Activated T-helper 17 cell treated with anti-CD3 and anti-CD28 coated beads, Interleukin-2, amount 50 U/mL, for 72 hours (primary cell): Measurements from ENCODE around the gene COMMD8. TPM values are rescaled to one million over a fixed set of nuclear protein-coding genes. Genes with fewer than 3 reads are reported as not detected.
A peak's percentile ranks its signal among the peaks of the same experiment; 100 is the strongest.

Source experiments
- ATAC-seq: fragments of 150-1000 bp; cut with Tn5 transposase; replicated peaks from 2 replicates; pipeline ENCODE4 v1.10.0; 2021; ENCODE audit warnings: mild to moderate bottlenecking, moderate library complexity
- H3K27ac Mint-ChIP-seq: one replicate; pipeline ENCODE4 v1.8.0; 2022; ENCODE audit warnings: mixed read lengths
- H3K27me3 Mint-ChIP-seq: one replicate; pipeline ENCODE4 v1.8.0; 2022; ENCODE audit warnings: mixed read lengths
- H3K36me3 Mint-ChIP-seq: one replicate; pipeline ENCODE4 v1.8.0; 2022; ENCODE audit warnings: low read depth, mild to moderate bottlenecking, mixed read lengths
- H3K4me1 Mint-ChIP-seq: one replicate; pipeline ENCODE4 v1.8.0; 2022; ENCODE audit warnings: mixed read lengths
- H3K4me3 Mint-ChIP-seq: one replicate; pipeline ENCODE4 v1.8.0; 2022; ENCODE audit warnings: mild to moderate bottlenecking, mixed read lengths
- H3K9me3 Mint-ChIP-seq: one replicate; pipeline ENCODE4 v1.8.0; 2022; ENCODE audit warnings: mixed read lengths
- total RNA-seq, 2 donors: library from RNA; stranded (reverse); gene quantifications; one replicate each; pipeline ENCODE4 v1.2.3, GENCODE V29; 2022

The COMMD8 gene
- total RNA-seq, 2 donors from 2014 or later, result 16.1 to 27.0 TPM

- peak within 1 kb of the TSS; percentile 97 for H3K4me3 Mint-ChIP-seq
- H3K27ac Mint-ChIP-seq, result peak within 1 kb of the TSS; percentile 92
- H3K4me1 Mint-ChIP-seq, result peaks cover 9% of the 10 kb centered on the region
- peak; percentile 99 for ATAC-seq
- no peaks in the 10 kb centered on the region for H3K27me3 Mint-ChIP-seq
- no peaks in the 10 kb centered on the region for H3K36me3 Mint-ChIP-seq
- H3K9me3 Mint-ChIP-seq, result no peaks in the 10 kb centered on the region
Observed at GRCh38 chr4:47485047-47485692, 21.7 kb upstream of the COMMD8 start, which contains the start of gene ATP10D. ATP10D (plus strand) TSS chr4:47485275; CDS start chr4:47512541, 27,266 bp downstream.

DNA sequence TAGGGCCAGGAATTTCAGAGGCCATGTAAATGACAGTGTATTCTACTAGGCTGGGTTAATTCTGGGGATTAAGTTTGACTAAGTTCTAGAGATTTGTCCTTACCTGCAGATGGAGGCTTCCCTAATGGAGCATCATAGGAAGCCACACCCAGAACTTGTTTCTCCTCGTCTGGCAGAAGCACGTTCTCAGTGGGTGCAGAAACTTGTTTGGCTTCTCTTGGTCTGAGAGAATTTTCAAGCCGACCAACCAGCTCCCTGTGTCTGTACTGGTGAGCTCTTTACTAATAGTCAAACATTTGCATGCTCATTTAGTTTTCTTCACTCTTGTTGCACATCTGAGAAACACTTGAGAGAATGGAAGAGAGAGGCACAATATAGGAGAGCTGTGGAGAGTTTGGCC, 20.7 kb upstream of the COMMD8 start:
- H3K4me3 Mint-ChIP-seq, result peak overlapping the region; percentile 97
- H3K36me3 Mint-ChIP-seq, result no peaks in the 10 kb centered on the region
- H3K9me3 Mint-ChIP-seq, result no peaks in the 10 kb centered on the region
- no peaks in the 10 kb centered on the region for H3K27me3 Mint-ChIP-seq
- peaks cover 9% of the 10 kb centered on the region for H3K4me1 Mint-ChIP-seq
- peak overlapping the region; percentile 92 for H3K27ac Mint-ChIP-seq
- no peak for ATAC-seq

GRCh38 chr4:47483745-47484144, 20.2 kb upstream of the COMMD8 start:
- Mint-ChIP-seq H3K27me3 (peaks cover 3% of the 10 kb centered on the region), H3K4me3 (peak overlapping the region; percentile 97), H3K27ac (no peak overlapping the region), H3K9me3 (no peaks in the 10 kb centered on the region), H3K4me1 (peaks cover 9% of the 10 kb centered on the region), H3K36me3 (no peaks in the 10 kb centered on the region)
- ATAC-seq, result no peak

GRCh38 chr4:47482326-47482725, 18.8 kb upstream of the COMMD8 start:
- Mint-ChIP-seq H3K4me3 (no peak overlapping the region), H3K36me3 (no peaks in the 10 kb centered on the region), H3K27me3 (peaks cover 6% of the 10 kb centered on the region), H3K4me1 (peaks cover 9% of the 10 kb centered on the region), H3K27ac (no peak overlapping the region), H3K9me3 (no peaks in the 10 kb centered on the region)
- no peak for ATAC-seq

DNA sequence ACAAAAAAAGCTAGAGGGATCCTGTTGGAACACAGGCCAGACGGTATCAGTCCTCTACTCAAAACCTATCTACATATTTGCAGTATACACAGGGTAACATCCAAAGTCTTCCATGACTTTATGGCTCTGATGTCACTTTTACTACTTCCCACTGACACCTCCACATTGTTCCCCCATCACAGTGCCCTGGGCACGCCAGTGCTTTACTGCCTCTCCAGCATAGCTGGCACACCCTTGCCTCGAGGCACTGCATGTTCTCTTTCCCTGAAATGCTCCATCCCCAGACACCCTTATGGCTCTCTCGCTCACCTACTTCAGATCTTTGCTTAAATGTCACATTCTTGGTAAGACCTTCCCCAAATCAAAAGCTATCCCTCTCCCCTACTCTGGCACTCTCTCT, 15.3 kb upstream of the COMMD8 start:
- no peak overlapping the region for H3K4me3 Mint-ChIP-seq
- peaks cover 5% of the 10 kb centered on the region for H3K4me1 Mint-ChIP-seq
- H3K27me3 Mint-ChIP-seq, result peaks cover 6% of the 10 kb centered on the region
- no peak for ATAC-seq
- H3K9me3 Mint-ChIP-seq, result no peaks in the 10 kb centered on the region
- no peak overlapping the region for H3K27ac Mint-ChIP-seq
- no peaks in the 10 kb centered on the region for H3K36me3 Mint-ChIP-seq

DNA sequence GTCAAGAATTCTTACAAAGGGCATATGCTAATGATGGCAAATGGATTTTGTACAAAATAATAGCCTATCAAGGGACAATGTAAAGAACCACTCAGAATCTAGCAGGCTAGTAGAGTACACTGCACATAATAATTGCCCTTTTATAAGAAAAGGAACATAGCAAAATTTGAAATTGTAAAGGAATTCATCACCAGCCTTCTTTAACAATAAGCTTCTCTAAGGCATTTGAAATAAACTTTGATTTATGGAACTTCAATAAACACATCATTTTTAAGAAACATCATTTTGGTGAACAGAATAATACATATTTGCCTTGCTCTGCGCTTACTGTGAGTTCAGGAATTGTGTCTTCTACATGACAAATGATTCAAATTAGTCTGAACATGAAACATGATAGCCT, 11.9 kb upstream of the COMMD8 start:
- ATAC-seq, result no peak
- Mint-ChIP-seq H3K4me3 (no peak overlapping the region), H3K9me3 (no peaks in the 10 kb centered on the region), H3K36me3 (no peaks in the 10 kb centered on the region), H3K27ac (no peak overlapping the region), H3K4me1 (no peaks in the 10 kb centered on the region), H3K27me3 (peaks cover 15% of the 10 kb centered on the region)

DNA sequence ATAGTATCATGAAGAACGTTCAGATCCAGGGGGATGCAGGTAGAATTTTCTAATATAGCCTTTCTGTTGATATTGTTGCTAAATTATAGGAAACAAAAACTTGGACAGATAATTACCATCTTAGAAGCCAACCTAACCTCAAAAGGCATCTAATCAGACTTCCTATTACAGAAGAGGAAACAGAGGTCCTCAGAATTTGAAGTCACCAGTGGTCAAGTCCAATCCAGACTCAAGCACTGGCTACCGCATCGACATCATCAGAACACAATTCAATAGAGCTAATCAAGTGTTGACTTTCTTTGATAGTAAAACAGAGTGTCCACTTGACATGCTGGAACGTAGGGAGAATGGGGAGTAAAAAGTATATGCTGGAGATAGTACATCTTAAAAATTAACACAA, 11.3 kb upstream of the COMMD8 start:
- Mint-ChIP-seq H3K36me3 (no peaks in the 10 kb centered on the region), H3K4me1 (no peaks in the 10 kb centered on the region), H3K27ac (no peak overlapping the region), H3K9me3 (no peaks in the 10 kb centered on the region), H3K27me3 (peaks cover 15% of the 10 kb centered on the region), H3K4me3 (no peak overlapping the region)
- no peak for ATAC-seq

DNA sequence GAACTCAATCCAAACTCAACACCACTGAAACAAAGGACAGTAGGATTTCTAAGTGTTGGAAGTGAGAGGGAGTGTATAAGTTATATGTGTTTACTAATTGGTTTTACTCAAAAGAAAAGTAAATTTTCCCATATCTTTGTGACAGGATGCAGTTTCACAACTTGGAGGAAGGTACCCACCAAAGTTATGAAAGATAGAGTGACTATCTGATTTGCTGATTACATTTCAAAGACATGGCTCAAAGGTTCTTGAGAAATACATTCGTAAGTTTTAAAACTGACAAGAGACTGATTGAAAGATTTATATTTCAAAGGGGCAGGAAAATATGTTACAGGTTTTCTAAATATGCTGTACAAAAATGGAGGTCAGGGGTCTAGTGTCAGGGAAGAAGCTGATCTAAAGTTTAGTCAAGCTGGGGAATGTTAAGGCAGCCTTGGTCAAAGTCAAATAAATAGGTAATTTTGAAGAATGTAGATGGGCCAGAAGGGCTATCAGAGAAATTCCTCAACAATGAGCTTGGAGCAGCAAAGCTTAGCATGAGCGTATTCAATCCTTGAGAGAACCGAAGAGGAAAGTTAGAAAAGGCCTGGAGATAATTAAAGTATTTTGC, 9.7 kb upstream of the COMMD8 start:
- no peaks in the 10 kb centered on the region for H3K9me3 Mint-ChIP-seq
- H3K36me3 Mint-ChIP-seq, result no peaks in the 10 kb centered on the region
- no peak overlapping the region for H3K4me3 Mint-ChIP-seq
- no peak for ATAC-seq
- no peak overlapping the region for H3K27ac Mint-ChIP-seq
- H3K27me3 Mint-ChIP-seq, result peaks cover 12% of the 10 kb centered on the region
- H3K4me1 Mint-ChIP-seq, result no peaks in the 10 kb centered on the region

- no peak overlapping the region for H3K4me3 Mint-ChIP-seq
- peaks cover 12% of the 10 kb centered on the region for H3K27me3 Mint-ChIP-seq
- no peak overlapping the region for H3K27ac Mint-ChIP-seq
- no peaks in the 10 kb centered on the region for H3K36me3 Mint-ChIP-seq
- H3K9me3 Mint-ChIP-seq, result no peaks in the 10 kb centered on the region
- H3K4me1 Mint-ChIP-seq, result no peaks in the 10 kb centered on the region
- ATAC-seq, result no peak
Observed at GRCh38 chr4:47471591-47471990, 8.1 kb upstream of the COMMD8 start.

DNA sequence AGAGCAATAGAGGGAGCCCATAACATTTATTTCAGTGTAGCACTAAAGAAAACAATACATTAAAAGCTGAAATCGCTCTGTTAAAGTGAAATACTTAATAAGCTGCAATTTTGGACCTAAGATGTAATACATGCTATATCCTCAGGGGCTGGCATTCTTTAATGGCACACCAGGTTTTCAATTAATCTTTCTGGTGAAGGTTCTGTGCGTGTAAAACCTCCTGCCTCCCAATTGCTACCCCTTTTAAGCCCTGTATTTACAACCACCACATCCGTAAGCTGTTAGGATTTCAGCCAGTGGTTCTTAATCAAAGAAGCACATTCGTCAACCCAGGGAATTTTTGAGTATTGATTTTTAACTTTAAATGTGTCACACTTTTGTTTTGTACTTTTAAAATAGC, 7.6 kb upstream of the COMMD8 start:
- Mint-ChIP-seq H3K4me3 (no peak overlapping the region), H3K27ac (no peak overlapping the region), H3K9me3 (no peaks in the 10 kb centered on the region), H3K27me3 (peaks cover 12% of the 10 kb centered on the region), H3K36me3 (no peaks in the 10 kb centered on the region), H3K4me1 (no peaks in the 10 kb centered on the region)
- ATAC-seq, result no peak

GRCh38 chr4:47469951-47470350, 6.4 kb upstream of the COMMD8 start:
- Mint-ChIP-seq H3K27me3 (peaks cover 12% of the 10 kb centered on the region), H3K27ac (no peak overlapping the region), H3K9me3 (no peaks in the 10 kb centered on the region), H3K36me3 (no peaks in the 10 kb centered on the region), H3K4me3 (no peak overlapping the region), H3K4me1 (no peaks in the 10 kb centered on the region)
- ATAC-seq, result no peak

DNA sequence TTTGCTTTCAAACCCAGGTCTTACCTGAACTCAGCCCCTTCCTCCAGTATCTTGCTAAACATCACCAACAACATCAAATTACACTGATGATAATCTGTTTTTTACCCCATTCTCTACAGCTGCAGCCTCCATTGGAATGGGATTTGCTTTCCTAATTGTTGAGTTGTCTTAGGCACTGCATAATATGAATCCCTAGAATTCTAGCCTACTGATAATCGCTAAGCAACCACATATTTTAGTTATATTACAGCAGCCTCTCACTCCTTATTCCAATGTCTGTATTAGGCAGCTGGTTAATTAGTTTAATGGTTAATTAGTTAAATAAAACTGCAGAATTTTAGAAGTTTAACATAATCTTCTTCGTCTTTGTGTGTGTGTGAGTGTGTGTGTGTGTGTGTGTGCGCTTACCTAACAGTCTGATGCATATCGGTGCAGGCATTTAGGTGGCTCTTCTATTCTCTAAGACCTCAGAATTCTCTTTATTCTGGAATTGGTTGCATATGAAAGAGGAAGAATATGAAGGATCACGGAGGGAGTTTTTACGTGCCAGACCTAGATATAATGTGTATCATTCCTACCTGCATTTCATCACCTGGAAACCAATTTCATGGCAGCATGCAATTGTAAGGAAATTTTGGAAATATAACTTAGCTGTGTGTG, 5.3 kb upstream of the COMMD8 start:
- Mint-ChIP-seq H3K27me3 (peaks cover 12% of the 10 kb centered on the region), H3K9me3 (no peaks in the 10 kb centered on the region), H3K4me1 (no peaks in the 10 kb centered on the region), H3K27ac (no peak overlapping the region), H3K4me3 (no peak overlapping the region), H3K36me3 (no peaks in the 10 kb centered on the region)
- no peak for ATAC-seq

DNA sequence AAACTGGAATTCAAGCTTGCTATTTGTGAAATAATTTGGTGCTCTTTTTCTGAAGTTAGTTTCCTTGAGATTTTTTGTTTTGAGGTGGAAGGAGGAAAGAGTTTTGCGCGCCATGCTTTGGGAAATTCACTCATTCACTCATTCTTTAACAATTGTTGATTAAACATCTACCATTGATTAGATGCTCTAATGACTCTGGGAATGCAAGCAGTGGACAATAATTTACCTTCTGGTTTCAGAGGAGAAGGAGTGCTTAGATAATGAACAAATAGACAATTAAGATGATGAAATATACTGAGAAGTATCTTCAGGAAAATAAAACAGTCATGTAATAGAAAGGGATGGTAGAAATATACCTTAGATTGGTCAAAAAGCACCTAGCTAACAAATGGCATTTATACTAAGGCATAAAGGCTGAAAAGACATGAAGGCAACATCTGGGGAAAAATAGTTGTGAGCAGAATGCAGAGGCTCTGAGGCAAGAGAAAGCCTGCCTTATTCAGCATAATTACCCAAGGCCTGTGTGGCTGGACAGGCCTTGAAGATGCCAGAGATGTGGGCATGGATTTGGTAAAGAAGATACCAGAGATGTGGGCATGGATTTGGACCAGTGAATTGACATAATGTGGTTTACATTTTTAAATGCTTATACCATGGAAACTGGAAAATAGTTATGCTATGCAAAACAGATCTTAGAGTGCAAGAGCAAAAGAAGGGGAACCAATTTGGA, 2.7 kb upstream of the COMMD8 start:
- H3K9me3 Mint-ChIP-seq, result no peaks in the 10 kb centered on the region
- H3K4me3 Mint-ChIP-seq, result no peak overlapping the region
- H3K27me3 Mint-ChIP-seq, result peaks cover 3% of the 10 kb centered on the region
- ATAC-seq, result no peak
- no peak overlapping the region for H3K27ac Mint-ChIP-seq
- H3K4me1 Mint-ChIP-seq, result peaks cover 13% of the 10 kb centered on the region
- no peaks in the 10 kb centered on the region for H3K36me3 Mint-ChIP-seq

DNA sequence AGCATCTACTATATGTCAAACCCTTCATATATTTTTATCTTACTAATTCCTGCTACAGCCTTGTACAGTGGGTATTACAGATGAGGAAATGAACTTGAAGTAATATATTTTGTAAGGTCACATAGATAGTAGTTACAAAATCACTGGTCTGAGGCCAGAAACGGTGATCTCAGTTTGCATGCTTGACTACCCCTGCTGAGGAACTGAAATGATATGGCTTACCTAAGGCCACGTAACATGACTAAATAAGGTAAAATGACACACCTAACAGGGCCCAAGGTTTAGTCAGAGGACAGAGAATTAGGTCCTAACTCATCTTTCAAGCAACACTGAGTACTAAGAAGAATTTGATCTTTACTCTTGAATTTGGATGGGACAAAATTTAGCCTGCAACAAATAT, 1.5 kb upstream of the COMMD8 start:
- Mint-ChIP-seq H3K27ac (no peak overlapping the region), H3K27me3 (peaks cover 3% of the 10 kb centered on the region), H3K4me3 (no peak overlapping the region), H3K9me3 (no peaks in the 10 kb centered on the region), H3K36me3 (peaks cover under 1% of the 10 kb centered on the region), H3K4me1 (peaks cover 18% of the 10 kb centered on the region)
- no peak for ATAC-seq
